ENCODE results near the gene OLFM2.
"Not testable (repeated sequence)": the region's sequence is repeated elsewhere in the genome, so short reads cannot be mapped to it uniquely, and the experiment has no call there.

OLFM2 gene

GRCh38 chr19:9842834-9843625, 93.3 kb downstream of the OLFM2 start:
- in situ Hi-C loops (cut with HindIII; ENCODE audit: low sequenced_read_pairs) = no loop called here

- in situ Hi-C loops (cut with HindIII; ENCODE audit: low sequenced_read_pairs) = no loop called here
Observed at GRCh38 chr19:9839415-9839814, 96.9 kb downstream of the OLFM2 start.

- in situ Hi-C loops (cut with HindIII; ENCODE audit: low sequenced_read_pairs) = no loop called here
Observed at GRCh38 chr19:9838324-9838723, 98.0 kb downstream of the OLFM2 start.

- in situ Hi-C loops (cut with HindIII; ENCODE audit: low sequenced_read_pairs) = no loop called here
Observed at GRCh38 chr19:9836021-9836420, 100.3 kb downstream of the OLFM2 start.

- in situ Hi-C loops (cut with HindIII; ENCODE audit: low sequenced_read_pairs) = no loop called here
Observed at GRCh38 chr19:9835507-9835949, 100.8 kb downstream of the OLFM2 start.

GRCh38 chr19:9834726-9835506, 101.4 kb downstream of the OLFM2 start, which contains the start of gene PIN1:
Gene PIN1 (plus strand): TSS chr19:9835318. CDS start chr19:9835345, 27 bp downstream.
- in situ Hi-C loops (cut with HindIII; ENCODE audit: low sequenced_read_pairs) = no loop called here

- in situ Hi-C loops (cut with HindIII; ENCODE audit: low sequenced_read_pairs) = no loop called here
Observed at GRCh38 chr19:9834307-9834725, 102.0 kb downstream of the OLFM2 start.

GRCh38 chr19:9828551-9829063, 107.7 kb downstream of the OLFM2 start:
- in situ Hi-C loops (cut with HindIII; ENCODE audit: low sequenced_read_pairs) = no loop called here

- in situ Hi-C loops (cut with HindIII; ENCODE audit: low sequenced_read_pairs) = no loop called here
Observed at GRCh38 chr19:9827289-9828238, 108.8 kb downstream of the OLFM2 start, which contains the start of gene UBL5. Gene UBL5 (plus strand): TSS chr19:9827918. CDS start chr19:9828338, 420 bp downstream.

- in situ Hi-C loops (cut with HindIII; ENCODE audit: low sequenced_read_pairs) = no loop called here
Observed at GRCh38 chr19:9823816-9824215, 112.5 kb downstream of the OLFM2 start.

GRCh38 chr19:9820034-9820433, 116.3 kb downstream of the OLFM2 start:
- in situ Hi-C loops (cut with HindIII; ENCODE audit: low sequenced_read_pairs) = not testable (repeated sequence)

GRCh38 chr19:9819596-9819909, 116.8 kb downstream of the OLFM2 start:
- in situ Hi-C loops (cut with HindIII; ENCODE audit: low sequenced_read_pairs) = no loop called here

- in situ Hi-C loops (cut with HindIII; ENCODE audit: low sequenced_read_pairs) = no loop called here
Observed at GRCh38 chr19:9818734-9819595, 117.3 kb downstream of the OLFM2 start, which contains the start of gene FBXL12. Gene FBXL12 (minus strand): TSS chr19:9819079. CDS start chr19:9818813, 266 bp downstream.

- in situ Hi-C loops (cut with HindIII; ENCODE audit: low sequenced_read_pairs) = no loop called here
Observed at GRCh38 chr19:9818175-9818733, 118.1 kb downstream of the OLFM2 start.

- in situ Hi-C loops (cut with HindIII; ENCODE audit: low sequenced_read_pairs) = no loop called here
Observed at GRCh38 chr19:9811139-9811538, 125.2 kb downstream of the OLFM2 start.

GRCh38 chr19:9808855-9809824, 127.2 kb downstream of the OLFM2 start:
- in situ Hi-C loops (cut with HindIII; ENCODE audit: low sequenced_read_pairs) = no loop called here

GRCh38 chr19:9806803-9807202, 129.5 kb downstream of the OLFM2 start:
- in situ Hi-C loops (cut with HindIII; ENCODE audit: low sequenced_read_pairs) = no loop called here

All from endothelial cell of hepatic sinusoid (primary cell).